Stimulated activated CD4-positive, alpha-beta T cell treated with anti-CD3 and anti-CD28 coated beads, Interleukin-4, amount 100 ng/mL, for 48 hours (primary cell): ENCODE results near the gene ZNF689.
"Not testable (repeated sequence)": the region's sequence is repeated elsewhere in the genome, so short reads cannot be mapped to it uniquely, and the experiment has no call there.

Source experiments
- DNase-seq, 2 donors: peaks; one replicate each; pipeline ENCODE4 v3.0.0-alpha.2; 2020; ENCODE audit warnings: low read depth in 2 of 2

ZNF689 gene

GRCh38 chr16:30600215-30600614 is 10.0 kb downstream of the ZNF689 start:
- DNase-seq = no peak

GRCh38 chr16:30592871-30593270 is 17.3 kb downstream of the ZNF689 start:
- DNase-seq = no peak

GRCh38 chr16:30590869-30591268 is 19.3 kb downstream of the ZNF689 start:
- DNase-seq = not testable (repeated sequence)

- not testable (repeated sequence) for DNase-seq
These were observed 20.6 kb downstream of the ZNF689 start for GRCh38 chr16:30589582-30589981.

GRCh38 chr16:30588651-30589050 is 21.5 kb downstream of the ZNF689 start:
- no peak for DNase-seq

GRCh38 chr16:30585400-30586191 is 24.6 kb downstream of the ZNF689 start, which contains the start of gene ZNF785:
ZNF785 (minus strand) TSS chr16:30585697; CDS start chr16:30585611, 86 bp downstream.
- DNase-seq = peak; percentile 78 to 90

- peak in 1 of 2 donors; percentile 17 for DNase-seq
These were observed 25.2 kb downstream of the ZNF689 start for GRCh38 chr16:30585022-30585399.

GRCh38 chr16:30582611-30583340 is 27.4 kb downstream of the ZNF689 start:
- no peak for DNase-seq

GRCh38 chr16:30581457-30581856 is 28.7 kb downstream of the ZNF689 start:
- no peak for DNase-seq

- DNase-seq = no peak
These were observed 35.5 kb downstream of the ZNF689 start for GRCh38 chr16:30574678-30575077.

- DNase-seq = peak; percentile 84 to 90
These were observed 38.5 kb downstream of the ZNF689 start, which contains the start of gene ZNF688 for GRCh38 chr16:30571445-30572322. ZNF688 (minus strand) TSS chr16:30571714; CDS start chr16:30571629, 85 bp downstream.

- DNase-seq = no peak
These were observed 39.3 kb downstream of the ZNF689 start for GRCh38 chr16:30570636-30571444.

- no peak for DNase-seq
These were observed 40.2 kb downstream of the ZNF689 start for GRCh38 chr16:30569746-30570635.

GRCh38 chr16:30569281-30569680 is 40.9 kb downstream of the ZNF689 start:
- no peak for DNase-seq

- peak in 1 of 2 donors; percentile 30 for DNase-seq
These were observed 42.1 kb downstream of the ZNF689 start for GRCh38 chr16:30567991-30568638.

- peak; percentile 46 to 60 for DNase-seq
These were observed 42.8 kb downstream of the ZNF689 start for GRCh38 chr16:30567160-30567990.

- no peak for DNase-seq
These were observed 43.7 kb downstream of the ZNF689 start for GRCh38 chr16:30566531-30566930.

- DNase-seq = no peak
These were observed 44.2 kb downstream of the ZNF689 start for GRCh38 chr16:30565984-30566383.
